GM12874 (cell line): ENCODE results near the gene DSCAML1.
A peak's percentile ranks its signal among the peaks of the same experiment; 100 is the strongest.

Source experiments
- TF ChIP-seq, protein P1 (sequence below): IDR thresholded peaks from 2 replicates; pipeline ENCODE4 v1.5.1; 2011; ENCODE audit warnings: low read depth, mild to moderate bottlenecking, control low read depth, low read length, moderate library complexity; ENCODE audit not compliant: insufficient read depth

DSCAML1 gene, protein sequence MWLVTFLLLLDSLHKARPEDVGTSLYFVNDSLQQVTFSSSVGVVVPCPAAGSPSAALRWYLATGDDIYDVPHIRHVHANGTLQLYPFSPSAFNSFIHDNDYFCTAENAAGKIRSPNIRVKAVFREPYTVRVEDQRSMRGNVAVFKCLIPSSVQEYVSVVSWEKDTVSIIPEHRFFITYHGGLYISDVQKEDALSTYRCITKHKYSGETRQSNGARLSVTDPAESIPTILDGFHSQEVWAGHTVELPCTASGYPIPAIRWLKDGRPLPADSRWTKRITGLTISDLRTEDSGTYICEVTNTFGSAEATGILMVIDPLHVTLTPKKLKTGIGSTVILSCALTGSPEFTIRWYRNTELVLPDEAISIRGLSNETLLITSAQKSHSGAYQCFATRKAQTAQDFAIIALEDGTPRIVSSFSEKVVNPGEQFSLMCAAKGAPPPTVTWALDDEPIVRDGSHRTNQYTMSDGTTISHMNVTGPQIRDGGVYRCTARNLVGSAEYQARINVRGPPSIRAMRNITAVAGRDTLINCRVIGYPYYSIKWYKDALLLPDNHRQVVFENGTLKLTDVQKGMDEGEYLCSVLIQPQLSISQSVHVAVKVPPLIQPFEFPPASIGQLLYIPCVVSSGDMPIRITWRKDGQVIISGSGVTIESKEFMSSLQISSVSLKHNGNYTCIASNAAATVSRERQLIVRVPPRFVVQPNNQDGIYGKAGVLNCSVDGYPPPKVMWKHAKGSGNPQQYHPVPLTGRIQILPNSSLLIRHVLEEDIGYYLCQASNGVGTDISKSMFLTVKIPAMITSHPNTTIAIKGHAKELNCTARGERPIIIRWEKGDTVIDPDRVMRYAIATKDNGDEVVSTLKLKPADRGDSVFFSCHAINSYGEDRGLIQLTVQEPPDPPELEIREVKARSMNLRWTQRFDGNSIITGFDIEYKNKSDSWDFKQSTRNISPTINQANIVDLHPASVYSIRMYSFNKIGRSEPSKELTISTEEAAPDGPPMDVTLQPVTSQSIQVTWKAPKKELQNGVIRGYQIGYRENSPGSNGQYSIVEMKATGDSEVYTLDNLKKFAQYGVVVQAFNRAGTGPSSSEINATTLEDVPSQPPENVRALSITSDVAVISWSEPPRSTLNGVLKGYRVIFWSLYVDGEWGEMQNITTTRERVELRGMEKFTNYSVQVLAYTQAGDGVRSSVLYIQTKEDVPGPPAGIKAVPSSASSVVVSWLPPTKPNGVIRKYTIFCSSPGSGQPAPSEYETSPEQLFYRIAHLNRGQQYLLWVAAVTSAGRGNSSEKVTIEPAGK (N-terminal part only)

DNA sequence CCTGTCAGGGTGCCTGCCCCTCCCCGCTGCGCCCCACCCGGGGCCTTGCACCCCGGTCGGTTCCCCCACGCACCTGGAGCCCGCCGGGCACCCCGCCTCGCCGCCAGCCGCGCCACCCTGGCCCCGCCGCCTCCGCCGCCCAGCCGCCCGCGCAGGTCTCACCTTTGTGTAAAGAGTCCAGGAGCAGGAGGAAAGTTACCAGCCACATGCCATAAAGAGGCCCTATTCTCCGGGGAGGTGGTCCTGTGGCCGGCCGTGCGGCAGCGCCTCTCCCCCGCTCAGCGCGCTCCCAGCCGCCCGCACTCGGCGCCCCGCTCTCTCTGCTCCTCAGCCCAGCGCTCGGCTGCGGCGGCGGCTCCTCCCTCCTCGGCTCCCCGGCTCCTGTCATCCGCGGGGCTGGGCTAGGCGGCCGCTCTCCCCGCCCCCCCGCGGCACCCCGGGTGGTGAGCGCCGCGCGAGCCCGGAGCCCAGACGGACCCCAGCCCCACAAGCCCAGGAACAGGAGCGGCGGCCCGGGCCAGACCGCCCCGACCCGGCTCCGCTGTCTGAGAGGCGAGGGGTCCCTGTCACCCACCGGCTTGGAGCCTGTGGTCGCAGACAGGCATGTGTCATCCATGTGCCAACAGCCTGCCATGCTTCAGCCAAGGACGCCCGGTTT, at the start of gene DSCAML1:
TSS of gene DSCAML1 (minus strand) at position 345 of the 658 bp plus-strand sequence. CDS start at position 208, 137 bp downstream.
- TF ChIP-seq, protein P1, sequence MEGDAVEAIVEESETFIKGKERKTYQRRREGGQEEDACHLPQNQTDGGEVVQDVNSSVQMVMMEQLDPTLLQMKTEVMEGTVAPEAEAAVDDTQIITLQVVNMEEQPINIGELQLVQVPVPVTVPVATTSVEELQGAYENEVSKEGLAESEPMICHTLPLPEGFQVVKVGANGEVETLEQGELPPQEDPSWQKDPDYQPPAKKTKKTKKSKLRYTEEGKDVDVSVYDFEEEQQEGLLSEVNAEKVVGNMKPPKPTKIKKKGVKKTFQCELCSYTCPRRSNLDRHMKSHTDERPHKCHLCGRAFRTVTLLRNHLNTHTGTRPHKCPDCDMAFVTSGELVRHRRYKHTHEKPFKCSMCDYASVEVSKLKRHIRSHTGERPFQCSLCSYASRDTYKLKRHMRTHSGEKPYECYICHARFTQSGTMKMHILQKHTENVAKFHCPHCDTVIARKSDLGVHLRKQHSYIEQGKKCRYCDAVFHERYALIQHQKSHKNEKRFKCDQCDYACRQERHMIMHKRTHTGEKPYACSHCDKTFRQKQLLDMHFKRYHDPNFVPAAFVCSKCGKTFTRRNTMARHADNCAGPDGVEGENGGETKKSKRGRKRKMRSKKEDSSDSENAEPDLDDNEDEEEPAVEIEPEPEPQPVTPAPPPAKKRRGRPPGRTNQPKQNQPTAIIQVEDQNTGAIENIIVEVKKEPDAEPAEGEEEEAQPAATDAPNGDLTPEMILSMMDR, result no peak

- TF ChIP-seq, protein P1, result peak; percentile 96
Measured at GRCh38 chr11:117843666-117844484, 46.9 kb upstream of the DSCAML1 start.

- TF ChIP-seq, protein P1, result no peak
Measured at GRCh38 chr11:117842131-117842941, 45.3 kb upstream of the DSCAML1 start.

DNA sequence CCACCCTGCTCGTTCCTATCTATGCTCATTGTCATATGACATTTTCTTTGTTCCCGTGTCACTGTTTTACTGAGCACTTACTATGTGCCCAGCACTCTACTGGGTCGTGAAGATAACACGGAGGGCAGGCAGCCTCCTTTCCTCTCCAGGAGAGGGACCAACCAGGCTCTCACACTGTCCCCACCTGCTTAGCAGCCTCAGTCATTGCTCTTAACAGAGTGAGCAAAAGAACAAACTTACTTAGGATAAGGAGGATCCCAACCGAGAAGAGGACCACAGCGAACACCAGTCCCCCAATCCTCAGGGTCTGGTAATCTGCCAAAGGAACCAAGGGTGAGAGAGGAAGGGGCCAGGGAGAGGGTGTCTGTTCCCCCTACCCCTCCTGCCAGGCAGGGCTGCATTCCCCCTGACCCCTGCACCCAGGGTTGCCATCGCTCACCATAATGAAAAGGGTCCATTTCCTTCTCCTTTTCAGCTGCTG, 44.6 kb upstream of the DSCAML1 start:
- TF ChIP-seq, protein P1, result no peak

- TF ChIP-seq, protein P1, result no peak
Measured at GRCh38 chr11:117840881-117841550, 44.0 kb upstream of the DSCAML1 start.
